Cortex of kidney (tissue), 1 donor: ENCODE results near the gene TRIM4.
"Not testable (repeated sequence)": the region's sequence is repeated elsewhere in the genome, so short reads cannot be mapped to it uniquely, and the experiment has no call there.

Source experiments
- DNase-seq: peaks from one replicate; lab custom pipeline; 2025; lab: John Stamatoyannopoulos, UW

TRIM4 gene

DNA sequence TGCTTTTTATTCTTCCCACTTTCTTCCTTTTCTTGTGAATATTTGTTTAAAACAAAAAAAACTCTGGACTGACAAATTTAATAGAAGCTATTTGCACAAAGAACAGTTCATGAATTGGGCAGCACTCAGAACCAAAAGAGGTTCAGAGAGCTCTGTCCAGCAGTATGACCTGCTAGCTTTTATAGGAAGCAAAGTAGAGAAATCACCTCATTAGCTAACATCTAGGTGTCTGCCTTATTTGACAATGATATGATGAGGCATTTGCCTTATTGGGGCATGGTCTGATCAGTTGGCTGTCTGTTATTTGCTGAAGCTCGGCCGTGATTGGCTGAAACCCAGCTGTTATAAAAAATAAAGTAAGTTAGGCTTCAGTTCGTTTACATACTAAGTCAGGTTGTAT is 819 bp upstream of the TRIM4 start:
- no peak for DNase-seq

DNA sequence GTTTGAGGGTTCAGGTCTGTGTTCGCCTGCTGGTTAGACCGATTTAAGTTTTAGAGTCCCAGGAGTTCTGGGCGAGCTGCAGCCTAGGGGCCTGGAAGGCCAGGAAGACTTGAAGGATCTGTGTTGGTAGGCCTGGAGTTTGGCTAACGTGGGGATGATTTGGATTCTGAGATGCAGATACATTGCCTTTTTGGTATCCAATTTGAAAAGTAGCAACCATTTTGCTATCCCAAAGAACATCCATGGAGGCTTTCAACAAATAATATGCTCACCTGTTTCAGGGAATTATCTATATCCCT is 433 bp upstream of the TRIM4 start:
- DNase-seq, result no peak

DNA sequence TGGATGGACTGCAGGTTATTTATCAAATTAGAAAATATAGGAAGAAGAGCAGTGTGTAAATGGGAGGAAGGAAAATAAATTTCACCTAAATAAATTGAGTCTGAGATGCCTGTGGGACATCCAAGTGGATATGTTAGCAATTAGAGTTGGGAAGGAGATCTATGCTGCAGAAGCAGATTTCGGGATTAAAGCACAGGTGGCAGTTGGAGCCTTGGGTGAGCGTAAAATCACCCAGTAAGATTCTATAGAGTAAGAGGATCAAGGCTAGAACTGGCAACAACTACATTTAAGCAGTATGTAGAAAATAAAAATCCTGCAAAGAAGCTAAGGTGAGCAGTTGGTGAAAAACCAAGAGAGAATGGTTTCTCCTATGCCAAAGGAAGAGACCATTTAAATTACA is 8.4 kb downstream of the TRIM4 start:
- no peak for DNase-seq

GRCh38 chr7:99901581-99901980 is 17.7 kb downstream of the TRIM4 start:
- DNase-seq, result no peak

GRCh38 chr7:99899830-99900519 is 19.4 kb downstream of the TRIM4 start:
- DNase-seq, result no peak

- DNase-seq, result no peak
Measured at GRCh38 chr7:99898836-99899235, 20.5 kb downstream of the TRIM4 start.

- no peak for DNase-seq
Measured at GRCh38 chr7:99898023-99898357, 21.3 kb downstream of the TRIM4 start.

- DNase-seq, result no peak
Measured at GRCh38 chr7:99897322-99898022, 21.9 kb downstream of the TRIM4 start.

GRCh38 chr7:99894738-99895137 is 24.6 kb downstream of the TRIM4 start:
- DNase-seq, result no peak

DNA sequence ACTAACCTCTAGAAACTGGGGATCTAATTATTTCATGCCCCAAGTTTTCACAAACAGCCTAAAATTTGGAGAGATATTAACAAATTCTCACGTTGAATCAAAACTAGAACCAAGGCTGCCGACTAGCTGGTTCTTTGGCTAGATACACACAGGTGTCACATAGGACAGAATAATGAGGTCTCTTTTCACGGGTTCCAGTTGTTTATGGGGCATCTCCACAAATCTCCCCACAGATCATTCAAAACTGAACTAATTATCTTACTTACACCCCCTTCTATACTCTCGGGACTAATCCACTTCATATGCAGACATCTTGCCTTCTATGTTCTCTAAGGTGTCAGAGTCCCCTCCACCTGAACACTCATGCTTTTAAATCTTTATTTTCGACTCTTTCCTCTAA is 26.1 kb downstream of the TRIM4 start:
- no peak for DNase-seq

GRCh38 chr7:99890348-99890747 is 29.0 kb downstream of the TRIM4 start:
- DNase-seq, result not testable (repeated sequence)

GRCh38 chr7:99888366-99888765 is 31.0 kb downstream of the TRIM4 start:
- DNase-seq, result not testable (repeated sequence)

DNA sequence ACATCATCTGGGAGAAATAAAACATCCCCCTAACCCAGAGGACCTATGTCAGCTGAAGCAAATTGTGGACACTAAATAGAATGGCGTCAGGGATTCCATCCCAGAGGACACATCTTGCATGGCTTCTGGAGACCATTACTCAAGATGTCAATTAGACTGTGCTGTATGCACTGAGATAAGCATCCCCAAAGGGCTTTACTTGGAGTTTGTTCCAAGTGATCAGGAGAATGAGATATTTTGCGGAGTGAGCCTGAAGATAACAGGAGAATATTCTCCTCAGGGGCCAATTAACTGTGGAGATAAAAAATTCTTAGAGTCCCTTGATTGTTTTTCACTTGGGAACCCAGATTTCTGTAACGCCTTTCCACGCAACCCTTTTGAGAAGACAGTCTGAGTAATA is 38.0 kb downstream of the TRIM4 start:
- DNase-seq, result no peak

DNA sequence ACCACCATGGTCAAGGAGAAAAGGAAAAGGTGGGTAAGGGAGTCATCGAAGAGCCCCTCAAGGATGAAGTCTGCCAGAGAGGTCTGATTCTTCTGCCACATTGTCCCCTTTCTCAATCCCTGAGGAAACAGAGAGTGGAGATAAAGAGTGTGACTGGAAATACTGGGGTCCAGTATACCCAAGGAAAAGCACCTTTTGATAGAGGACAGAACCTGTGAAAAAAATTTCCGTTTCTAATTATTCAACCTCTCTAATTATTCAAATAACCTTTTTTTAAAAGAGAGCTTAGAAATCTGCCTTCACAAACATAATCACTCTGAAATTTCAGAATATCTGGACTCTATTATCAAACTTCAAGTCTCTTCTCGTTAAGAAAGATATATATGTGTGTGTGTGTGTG is 42.4 kb downstream of the TRIM4 start, which contains the start of gene OR2AE1:
Gene OR2AE1 (minus strand): TSS at position 101 of the 400 bp plus-strand sequence. CDS start 0 bp downstream, at position 101.
- DNase-seq, result no peak

GRCh38 chr7:99876491-99876890 is 42.8 kb downstream of the TRIM4 start:
- no peak for DNase-seq

GRCh38 chr7:99868246-99868645 is 51.1 kb downstream of the TRIM4 start:
- no peak for DNase-seq

GRCh38 chr7:99867477-99867876 is 51.9 kb downstream of the TRIM4 start:
- not testable (repeated sequence) for DNase-seq

DNA sequence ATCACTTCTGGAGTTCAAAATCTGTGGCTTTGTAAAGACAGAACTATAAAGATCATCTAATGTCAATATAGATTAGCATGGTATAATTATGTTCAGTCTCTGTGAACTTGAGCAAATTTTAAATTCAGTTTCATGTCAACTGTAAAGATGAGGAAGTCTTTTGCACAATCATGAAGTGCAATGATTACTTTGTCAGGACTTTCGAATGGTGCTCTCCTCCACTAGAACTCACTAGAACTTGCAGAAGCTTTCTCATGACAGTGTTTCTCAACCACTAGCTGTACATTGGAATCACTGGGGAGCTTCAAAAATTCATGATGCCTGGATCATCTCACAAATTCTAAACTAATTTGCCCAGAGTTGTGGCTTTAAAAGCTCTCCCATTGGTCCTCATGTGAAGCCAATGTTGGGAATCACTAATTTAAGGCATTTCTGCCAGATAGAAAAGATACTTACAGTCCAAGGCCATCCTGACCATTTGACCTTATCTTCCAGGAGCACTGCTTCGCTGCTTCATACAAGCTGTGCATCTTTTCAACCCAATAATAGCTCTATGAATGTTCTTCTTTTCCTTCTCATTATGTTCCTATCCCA is 55.4 kb downstream of the TRIM4 start:
- no peak for DNase-seq

DNA sequence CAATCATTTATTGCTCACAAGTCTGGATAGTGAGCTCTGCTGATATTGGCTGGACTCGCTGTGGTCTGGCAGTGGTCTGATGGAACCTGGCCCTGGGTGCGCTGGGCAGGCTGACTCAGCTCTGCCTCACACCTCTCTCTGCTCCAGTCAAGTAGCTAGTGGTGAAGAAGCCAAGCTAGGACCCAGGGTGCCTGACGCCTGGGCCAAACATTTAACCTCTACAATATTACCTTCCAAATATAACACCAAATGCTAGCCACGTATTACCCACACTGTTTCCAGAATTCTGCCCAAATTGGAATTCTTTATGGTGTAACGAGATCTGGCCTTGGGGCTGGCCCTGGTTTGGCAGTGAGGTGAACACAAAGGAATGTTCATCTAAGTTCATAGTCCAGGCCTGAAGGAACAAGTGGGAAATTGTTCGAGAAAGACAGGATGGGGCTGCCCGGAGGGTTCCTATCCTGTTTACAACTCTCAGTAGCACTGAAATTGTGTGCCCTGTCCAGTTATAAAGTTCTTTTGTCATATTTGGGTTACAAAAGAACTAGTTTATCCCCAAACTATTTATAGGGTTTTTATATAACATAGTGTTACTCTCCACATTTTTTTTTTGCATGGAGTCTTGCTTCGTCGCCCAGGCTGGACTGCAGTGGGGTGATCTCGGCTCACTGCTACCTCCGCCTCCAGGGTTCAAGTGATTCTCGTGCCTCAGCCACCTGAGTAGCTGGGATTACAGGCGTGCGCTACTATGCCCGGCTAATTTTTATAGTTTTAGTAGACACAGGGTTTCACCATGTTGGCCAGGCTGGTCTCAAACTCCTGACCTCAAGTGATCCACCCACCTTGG is 58.8 kb downstream of the TRIM4 start:
- DNase-seq, result no peak

DNA sequence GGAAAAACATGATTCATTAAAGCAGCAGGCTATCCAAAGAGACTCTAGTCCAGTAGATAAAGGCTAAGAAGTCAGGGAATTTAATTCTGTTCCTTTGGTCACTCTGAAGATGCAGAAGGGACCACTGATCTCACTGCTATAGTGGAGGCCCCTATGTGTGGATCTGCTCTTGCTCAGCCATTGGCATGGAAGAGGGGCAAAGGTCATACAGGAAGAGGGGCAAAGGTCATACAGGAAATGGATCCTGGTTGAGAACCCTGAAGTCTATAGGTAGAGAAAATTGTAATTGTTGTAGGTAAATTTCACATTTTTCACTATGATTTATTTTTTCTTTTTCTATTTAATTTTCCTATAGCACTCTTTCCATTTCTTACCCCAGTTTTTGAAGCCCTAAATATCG is 64.1 kb downstream of the TRIM4 start:
- DNase-seq, result no peak

GRCh38 chr7:99848420-99849216 is 70.7 kb downstream of the TRIM4 start:
- no peak for DNase-seq

DNA sequence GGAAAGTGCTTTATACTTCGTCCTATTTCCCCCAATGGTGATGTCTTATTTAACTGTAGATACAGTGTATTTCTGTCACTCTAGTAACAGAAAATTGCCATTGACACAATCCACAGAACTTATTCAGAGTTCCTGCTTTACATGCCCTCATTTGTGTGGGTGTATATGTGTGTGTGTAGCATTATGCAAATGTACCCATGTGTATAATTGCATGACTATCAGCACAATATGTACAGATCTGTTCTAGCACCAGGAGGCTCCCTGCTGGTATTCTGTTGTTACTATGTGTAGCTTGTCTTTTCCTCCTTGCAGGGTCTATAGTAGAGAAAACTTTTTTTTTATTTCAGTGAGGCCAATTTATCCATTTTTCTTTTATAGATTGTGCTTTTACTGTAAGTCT is 75.0 kb downstream of the TRIM4 start:
- DNase-seq, result no peak
